CD4-positive, alpha-beta T cell treated with Interleukin-10 for 1 hour (primary cell): Measurements from ENCODE around the gene UST.
"Not testable (repeated sequence)": the region's sequence is repeated elsewhere in the genome, so short reads cannot be mapped to it uniquely, and the experiment has no call there.

Experiments used
- DNase-seq: peaks from one replicate; pipeline ENCODE4 v3.0.0-alpha.2; 2020

UST gene

DNA sequence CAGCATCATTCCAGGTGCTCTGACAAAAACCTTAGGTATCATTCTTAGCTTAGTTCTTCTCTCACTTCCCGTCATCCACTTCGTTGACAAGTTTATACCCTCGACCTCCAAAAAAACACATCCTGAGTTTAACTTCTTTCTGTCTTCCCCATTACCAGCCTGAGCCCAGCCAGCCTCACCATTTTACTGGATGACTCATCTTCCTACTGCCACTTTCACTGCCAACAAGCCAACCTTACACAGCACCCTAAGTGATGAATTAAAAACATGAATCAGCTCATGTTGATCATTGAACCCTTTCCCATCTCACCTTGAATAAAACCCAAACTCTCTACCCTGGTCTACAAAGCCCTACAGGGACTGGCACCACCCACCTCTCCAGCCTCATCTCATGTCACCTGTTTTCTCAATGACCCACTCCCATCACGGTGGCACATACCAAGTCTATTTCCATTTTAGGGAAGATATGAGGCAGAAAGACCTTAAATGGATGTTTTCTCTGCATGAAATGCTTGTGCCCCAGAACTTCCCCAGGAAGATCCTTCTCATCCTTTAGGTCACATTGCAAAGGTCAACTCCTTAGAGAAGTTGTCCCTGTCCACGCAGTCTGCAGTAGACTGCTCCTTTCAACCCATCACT lies 9.9 kb upstream of the UST start:
- DNase-seq = no peak

DNA sequence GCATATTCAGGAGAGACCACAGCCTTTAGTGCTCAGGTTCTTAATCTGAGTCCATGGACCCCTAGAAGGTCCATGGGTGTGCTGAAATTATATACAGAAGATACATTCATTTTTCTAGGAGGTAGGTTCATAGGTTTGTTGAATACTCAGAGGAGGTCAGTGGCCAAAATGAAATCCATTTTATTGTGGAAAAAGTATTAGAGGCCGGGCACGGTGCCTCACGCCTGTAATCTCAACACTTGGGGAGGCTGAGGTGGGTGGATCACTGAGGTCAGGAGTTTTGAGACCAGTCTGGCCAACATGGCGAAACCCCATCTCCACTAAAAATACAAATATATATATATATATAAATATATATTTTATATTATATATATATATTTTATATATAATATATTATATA lies 9.0 kb upstream of the UST start:
- DNase-seq = no peak

DNA sequence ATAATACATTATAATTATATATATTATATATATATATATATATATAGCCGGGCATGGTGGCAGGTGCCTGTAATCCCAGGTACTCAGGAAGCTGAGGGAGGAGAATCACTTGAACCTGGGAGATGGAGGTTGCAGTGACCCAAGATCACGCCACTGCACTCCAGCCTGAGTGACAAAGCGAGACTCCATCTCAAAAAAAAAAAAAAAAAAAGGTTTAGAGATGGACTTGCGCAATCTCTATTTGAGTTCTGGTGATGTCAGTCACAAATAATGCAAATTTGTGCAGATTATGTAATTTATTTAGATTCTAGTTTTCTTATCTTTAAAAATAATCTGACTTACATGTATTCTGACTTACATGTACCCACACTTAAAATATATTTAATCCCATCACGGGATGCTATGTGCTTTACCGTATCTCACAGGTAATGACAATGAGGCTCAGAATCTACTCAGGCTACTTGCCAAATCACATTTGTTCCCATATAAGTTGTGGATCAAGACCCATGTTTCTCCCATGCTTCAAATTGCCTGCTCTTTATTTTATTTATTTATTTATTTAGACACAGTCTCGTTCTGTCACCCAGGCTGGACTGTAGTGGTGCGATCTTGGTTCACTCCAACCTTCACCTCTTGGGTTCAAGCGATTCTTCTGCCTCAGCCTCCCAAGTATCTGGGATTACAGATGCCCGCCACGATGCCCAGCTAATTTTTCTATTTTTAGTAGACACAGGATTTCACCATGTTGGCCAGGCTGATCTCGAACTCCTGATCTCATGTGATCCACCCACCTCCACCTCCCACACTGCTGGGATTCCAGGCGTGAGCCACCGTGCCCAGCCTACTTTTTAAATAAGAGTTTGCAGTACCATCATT lies 7.6 kb upstream of the UST start:
- DNase-seq = no peak

DNA sequence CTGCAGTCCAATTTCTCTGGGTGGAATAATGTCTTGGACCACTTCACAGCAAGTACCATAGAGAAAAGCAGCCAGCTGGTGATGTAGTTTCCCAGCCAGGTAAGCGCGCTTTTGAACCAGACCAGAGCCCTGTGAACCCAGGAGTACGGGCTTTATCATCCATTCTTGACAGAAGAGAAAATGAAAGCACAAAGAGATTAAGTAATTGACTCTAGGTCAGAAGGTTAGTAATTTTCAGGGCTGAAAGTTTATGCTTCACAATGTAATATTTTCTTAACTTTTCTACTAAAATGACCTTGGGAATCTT lies 7.1 kb upstream of the UST start:
- DNase-seq = no peak

DNA sequence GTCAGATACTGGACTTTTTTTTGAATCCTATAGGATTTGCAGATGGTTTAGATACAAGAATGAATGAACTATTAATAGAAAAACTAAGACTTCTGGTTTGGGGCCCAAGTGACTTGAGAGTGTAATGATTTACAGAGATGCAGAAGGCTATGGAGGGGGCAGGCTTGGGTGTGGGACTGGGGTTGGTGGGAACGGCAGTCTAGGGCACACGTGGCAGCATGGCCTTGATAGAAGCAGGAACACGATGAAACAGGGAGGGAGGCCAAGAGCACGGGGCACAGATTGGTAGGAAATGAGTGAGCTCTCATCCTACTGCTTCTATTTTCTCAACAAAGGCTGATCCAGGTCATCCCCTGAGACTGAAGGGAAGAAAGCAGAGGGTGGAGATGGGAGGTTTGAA lies 3.4 kb upstream of the UST start:
- DNase-seq = no peak

DNA sequence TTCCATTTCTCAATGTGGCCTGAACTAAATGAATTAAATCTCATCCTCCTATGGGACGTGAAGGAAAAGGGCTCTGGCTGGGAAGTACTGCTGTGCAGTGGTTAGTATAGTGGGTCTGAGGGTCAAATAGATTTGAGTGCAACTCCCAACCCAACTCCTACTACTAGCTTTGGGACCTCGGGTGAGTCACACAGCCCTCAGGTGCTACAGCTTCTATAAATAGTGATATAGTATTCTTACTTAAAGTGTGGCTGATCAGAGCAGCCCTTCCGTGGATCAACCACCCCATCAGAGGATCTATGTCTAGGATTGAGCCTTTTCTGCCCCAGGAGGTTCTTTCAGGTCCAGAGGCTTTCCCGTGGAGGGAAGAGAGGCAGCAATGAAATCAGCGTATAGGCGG lies 904 bp upstream of the UST start:
- DNase-seq = no peak

DNA sequence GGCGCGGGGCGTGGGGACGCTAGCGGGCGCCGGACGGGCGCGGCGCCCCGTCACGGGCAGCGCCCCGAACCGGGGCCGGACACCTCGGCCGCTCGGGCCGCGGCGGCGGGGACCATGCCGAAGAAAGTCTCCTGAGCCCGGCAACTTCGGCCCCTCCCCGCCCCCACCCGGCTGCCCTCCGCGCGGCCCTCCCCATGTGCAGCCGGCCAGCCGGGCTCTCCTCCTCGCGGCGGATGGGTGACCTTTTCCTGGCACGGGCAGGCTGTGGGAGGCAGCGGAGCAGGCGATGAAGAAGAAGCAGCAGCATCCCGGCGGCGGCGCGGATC lies 278 bp downstream of the UST start:
- no peak for DNase-seq

DNA sequence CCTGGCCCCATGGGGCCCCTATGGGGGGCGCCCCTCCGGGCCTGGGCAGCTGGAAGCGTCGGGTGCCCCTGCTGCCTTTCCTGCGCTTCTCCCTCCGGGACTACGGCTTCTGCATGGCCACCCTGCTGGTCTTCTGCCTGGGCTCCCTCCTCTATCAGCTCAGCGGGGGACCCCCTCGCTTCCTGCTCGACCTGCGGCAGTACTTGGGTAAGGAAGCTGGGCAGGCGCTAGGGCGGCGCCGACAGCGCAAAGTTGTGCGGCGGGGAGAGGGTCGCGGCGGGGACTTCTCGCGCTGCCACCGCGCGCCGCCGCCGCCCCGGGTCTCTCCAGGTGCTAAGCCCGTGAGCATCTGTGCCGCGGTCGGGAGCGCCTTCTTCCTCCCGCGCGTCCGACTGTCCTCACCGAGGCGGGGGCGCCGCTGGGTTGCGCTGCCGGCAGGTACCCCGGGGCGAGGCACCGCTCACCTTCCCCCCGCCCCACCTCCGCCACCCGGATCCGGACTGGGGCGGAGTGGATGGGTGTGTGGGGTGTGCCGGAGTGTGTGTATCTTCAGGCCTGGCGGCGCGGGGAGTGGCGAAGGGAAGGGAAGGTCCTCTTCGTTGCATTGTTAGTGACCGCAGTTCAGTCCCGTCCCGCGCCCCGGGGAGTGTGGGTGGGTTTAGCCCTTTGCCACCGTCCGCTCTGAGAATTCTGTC lies 788 bp downstream of the UST start:
- peak; percentile 71 for DNase-seq

- DNase-seq = no peak
These were observed 2.8 kb downstream of the UST start for GRCh38 chr6:148749674-148750073.

DNA sequence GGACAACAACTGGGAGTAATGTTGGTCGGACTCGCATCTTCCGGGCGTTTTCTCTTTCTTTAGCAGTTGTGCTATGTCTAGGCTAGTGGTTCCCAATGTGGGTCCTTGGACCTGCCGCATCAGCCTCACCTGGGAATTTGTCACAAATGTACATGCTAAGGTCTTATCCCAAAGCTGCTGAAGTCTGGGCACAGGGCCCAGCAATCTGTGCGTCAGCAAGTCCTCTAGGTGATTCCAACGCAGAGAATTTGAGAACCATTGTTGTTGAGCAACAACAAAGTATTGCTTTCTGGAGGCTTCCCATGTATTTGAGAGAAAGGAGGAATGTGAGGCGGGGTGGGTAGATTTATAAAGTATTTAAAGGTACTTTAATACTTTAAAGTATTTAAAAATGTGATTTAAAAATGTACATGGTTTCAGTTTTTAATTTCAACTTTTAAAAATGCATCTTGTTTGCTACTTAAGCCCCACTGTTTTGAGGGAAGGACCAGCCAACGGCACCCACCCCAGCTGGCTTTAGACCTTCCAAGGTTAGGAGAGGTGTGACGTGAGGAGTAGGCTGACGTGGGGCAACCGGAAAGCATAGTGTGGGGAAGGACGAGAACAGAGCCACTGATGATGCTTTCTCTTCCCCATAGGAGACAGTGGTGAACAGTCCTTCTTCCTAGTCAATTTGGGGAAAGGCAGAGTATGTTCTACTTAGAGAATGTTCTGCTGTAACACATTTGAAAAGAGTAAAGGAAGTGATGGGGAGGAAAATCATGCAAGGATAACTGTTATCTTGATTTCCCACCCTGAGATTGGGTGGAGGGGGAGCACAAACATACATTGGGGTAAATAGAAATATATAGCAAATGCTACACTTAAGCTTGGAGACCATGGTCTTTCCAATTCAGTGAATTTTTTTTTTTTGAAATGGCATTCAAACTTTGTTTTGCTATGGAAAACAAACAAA lies 4.3 kb downstream of the UST start:
- no peak for DNase-seq

DNA sequence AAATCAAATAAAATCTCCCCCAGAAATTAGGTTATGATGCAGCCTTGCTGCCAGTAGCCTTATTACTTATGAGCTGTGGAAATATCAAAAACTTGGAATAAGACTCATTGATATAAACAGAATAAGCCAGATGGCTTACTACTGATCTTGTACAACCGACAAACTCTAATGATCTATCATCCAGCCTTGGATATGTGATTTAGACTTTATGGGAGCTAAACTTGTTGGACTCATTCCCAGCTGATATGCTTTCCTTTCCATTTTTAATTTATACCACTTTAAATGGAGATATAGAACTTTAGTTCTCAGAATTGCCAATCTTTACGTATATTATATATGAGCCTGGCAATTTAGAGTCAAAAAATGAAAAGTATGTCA lies 5.0 kb downstream of the UST start:
- no peak for DNase-seq

- DNase-seq = not testable (repeated sequence)
These were observed 8.5 kb downstream of the UST start for GRCh38 chr6:148755379-148755778.

GRCh38 chr6:148757944-148758480 lies 11.2 kb downstream of the UST start:
- no peak for DNase-seq

DNA sequence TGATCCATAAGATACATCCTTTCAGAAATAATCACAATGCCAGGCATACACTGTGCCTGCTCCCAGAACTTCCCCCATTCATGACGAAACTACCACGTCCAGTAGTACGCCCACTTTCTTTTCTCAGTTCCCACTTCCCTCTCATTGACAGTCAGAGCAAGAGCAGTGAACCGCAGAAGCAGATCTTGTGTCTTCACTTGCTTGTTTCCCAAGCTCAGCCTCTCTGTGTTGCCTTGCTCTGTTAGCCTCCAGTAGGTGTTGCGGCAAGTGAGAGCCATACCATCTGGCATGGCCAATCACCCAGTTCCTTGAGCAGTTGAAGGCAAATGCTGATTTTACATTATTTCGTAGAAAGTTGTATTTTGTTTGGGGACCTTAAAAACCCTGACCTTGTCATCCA lies 11.7 kb downstream of the UST start:
- DNase-seq = peak; percentile 62

DNA sequence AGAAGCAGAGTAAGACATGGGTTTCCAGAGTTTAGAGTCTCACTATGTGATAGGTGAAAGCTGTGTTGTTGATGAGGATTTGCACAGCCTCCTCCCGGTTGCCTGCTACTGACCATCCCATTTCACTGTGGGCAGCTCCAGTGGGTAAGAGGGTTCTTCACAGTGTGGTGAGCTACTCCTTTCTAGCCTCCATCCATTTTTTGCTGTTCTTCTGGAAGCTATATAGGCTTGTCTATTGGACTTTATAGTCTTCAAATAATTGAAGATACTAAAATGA lies 13.4 kb downstream of the UST start:
- DNase-seq = no peak

GRCh38 chr6:148760568-148761526 lies 14.0 kb downstream of the UST start:
- peak; percentile 60 for DNase-seq

DNA sequence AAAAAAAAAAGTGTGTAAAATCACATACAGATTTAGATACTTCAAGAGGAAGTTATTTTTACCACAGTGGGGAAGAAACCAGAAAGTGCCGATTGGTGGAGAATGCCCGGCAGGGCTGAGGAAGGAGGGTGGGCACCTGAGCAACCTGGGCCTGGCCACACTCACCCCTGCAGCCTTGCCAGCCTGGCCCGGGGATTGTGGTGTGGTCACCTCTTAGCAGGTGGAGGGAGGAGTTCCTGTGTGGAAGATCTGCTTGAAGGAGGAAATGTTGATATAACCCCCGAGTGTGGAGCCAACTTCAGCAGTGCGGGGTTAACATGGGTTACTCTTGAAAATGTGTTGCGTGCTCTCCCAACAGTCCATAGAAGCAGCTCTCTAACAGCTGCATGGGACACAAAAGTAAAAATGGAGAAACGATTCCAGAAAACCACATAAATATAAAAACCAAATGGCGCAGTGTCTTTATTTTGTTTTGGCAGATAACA lies 14.7 kb downstream of the UST start:
- DNase-seq = peak; percentile 76

DNA sequence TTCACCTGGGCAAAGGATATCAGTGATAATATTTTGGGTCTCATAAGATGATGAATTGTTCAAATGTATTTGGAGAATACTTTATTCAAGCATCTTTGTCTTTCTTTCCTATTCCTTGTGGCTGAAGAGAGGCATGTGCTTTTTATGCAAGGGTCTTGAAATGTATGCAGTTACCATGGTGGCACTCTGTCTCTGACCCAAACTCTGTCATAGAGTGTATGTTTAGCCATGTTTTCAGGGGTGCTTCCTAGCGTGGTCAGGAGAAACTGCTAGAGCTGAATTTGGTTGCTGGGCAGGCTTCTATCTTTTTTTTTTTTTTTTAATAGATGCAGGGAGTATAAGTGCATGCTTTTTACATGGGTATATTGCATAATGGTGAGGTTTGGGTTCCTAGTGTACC lies 15.4 kb downstream of the UST start:
- DNase-seq = no peak

- DNase-seq = not testable (repeated sequence)
These were observed 17.6 kb downstream of the UST start for GRCh38 chr6:148764259-148765020.

DNA sequence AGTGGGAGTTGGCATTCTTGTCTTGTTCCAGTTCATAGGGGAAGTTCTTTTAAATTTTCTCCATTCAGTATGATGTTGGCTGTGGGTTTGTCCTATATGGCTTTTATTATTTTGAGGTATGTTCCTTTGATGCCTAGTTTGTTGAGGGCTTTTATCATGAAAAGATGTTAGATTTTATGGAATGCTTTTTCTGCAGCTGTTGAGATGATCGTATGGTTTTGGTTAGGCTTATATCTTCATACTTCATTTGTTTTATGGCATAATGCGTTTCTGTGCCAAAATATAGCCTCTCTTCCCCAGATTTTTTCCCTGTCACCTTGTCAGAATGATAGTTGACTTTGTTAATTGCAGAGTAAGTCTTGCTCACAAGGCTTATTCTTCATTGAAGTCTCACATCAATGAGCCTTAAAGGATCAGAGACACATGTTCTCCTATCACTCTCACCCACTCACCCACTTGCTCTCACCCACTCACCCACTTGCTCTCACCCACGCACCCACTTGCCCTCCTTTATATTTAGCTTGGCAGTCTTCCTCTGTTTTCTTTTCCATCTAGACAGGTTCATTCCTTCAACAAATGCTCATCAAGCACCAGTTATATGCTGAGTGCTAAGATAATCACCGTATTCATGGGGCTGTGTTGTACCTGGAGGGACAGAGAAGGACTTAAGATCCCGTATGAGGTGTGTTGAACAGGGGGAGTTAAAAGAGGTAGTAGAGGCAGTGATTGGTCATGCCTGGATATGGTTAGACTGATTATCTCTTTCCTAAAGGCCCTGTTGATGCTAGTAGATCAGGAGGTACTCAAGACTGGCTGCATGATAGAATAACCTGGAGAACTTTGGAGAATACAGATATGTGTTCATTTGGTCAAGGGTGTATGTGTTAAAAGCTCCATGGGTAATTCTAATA lies 19.3 kb downstream of the UST start:
- DNase-seq = no peak
